Stimulated activated CD8-positive, alpha-beta memory T cell treated with anti-CD3 and anti-CD28 coated beads, Interleukin-15, amount 100 ng/mL, for 1 hour (primary cell): Measurements from ENCODE around the gene CARD11.
"Not testable (repeated sequence)": the region's sequence is repeated elsewhere in the genome, so short reads cannot be mapped to it uniquely, and the experiment has no call there.

ENCODE experiments used
- DNase-seq: peaks from one replicate; pipeline ENCODE4 v3.0.0-alpha.2; 2020; ENCODE audit warnings: low read depth

CARD11 gene

DNA sequence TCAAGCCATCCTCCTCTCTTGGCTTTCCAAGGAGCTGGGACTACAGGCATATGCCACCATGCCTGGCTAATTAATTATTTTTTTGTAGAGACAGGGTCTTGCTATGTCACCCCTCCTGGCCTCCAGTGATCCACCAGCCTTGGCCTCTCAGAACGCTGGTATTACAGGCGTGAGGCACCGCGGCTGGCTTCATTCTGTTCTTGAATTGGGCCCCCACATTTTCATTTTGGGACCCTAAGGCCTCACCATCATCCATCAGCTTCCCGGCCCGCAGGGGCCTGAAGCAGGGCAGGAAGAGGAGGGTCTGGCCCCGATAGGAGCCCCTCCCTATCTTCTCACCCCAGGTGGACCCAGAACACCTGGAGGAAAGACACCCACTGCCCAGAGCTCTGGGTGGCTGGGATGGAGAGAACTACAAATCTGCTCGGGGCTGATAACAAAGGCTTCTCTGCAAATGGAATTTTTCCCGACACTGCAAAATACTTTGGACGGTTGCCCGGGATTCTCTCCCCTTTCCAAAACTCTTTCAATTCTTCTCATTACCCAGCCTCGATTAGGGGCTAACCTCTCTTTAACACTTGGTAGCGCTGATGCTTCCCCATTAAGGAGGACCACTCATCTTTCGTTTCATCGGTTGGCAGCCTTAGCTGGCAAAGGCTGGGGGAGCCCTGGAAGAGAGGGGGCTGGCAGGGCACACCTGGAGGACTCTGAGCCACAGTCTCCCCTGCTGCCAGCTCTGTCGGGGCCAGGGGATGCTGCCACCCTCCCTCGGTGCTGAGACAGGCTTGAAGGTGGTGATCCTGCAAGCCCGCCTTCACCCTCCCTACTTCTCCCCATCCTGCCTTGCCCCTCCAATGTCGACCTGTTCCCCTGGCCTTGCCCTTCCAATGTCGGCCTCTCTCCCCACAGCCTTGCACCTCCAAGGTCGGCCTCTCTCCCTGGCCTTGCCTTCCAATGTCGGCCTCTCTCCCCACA, 118.5 kb downstream of the CARD11 start:
- no peak for DNase-seq

DNA sequence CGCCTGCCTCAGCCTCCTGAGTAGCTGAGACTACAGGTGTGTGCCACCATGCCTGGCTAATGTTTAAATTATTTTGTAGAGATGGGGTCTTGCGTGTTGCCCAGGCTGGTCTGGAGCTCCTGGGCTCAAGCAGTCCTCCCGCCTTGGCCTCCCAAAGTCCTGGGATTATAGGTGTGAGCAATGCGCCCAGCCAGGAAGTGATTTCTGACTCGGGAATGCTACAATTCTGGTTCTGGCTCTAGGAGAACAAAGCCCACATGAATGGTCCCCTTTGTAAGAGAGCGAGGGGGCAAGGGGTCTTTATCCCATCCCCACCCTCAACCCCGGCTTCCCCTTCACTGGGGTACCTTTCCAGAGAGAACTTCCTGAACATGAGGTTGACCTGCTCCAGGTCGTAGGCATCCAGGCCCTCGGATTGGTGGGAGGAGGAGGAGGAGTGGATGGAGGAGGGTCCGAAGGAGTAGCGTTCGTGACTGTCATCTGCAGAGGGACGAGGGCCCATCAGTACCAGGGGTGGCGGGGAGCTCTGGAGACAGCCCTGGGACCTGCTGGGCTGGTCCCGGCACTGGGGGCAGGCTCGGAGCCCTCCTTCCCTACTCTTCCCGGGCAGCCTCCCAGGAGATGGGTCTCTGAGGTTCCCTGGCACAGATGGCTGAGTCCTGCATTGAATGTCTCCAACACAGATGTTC, 119.6 kb downstream of the CARD11 start:
- DNase-seq = no peak

DNA sequence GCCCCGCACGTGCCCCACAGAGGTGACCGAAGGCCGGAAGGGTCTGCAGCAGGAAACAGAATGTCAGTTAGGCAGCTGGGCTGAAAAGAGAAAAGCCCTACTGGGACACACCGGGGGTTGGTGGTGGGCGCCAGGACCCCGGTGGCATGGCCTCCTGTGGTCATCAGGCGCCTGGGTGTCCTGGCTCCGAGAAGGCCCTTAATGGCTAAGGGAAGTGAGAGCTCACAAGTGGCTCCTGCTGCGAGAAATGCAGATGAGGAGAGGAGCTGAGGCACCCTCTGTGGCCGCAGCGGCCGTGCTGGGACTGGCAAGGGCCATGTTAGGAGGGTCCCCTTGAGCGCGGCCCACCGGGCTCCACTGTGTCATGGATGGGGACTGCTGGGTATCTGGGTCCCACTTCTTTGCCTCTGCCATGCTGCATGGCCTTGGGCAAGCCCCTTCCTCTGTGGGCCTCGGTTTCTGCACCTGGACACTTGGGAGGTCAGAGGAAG, 120.3 kb downstream of the CARD11 start:
- DNase-seq = no peak

DNA sequence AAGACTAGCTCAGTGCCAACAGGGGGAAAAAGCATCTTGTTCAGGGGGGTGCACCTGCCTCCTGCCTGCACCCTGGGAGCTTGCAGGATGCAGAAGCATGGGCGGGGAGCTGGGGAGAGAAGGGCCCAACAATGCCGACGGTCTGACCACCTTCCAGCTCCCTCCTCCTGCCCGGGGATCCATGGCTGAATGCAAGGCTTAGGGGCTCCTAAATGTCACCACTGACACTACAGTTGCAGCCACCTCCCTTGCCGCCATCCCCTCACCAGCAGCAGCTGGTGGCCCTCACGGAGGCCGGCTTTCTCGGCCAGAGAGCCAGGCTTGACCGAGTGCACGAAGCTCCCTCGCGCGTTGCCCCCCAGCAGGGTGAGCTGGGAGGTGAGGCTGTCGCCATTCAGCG, 120.8 kb downstream of the CARD11 start:
- no peak for DNase-seq

DNA sequence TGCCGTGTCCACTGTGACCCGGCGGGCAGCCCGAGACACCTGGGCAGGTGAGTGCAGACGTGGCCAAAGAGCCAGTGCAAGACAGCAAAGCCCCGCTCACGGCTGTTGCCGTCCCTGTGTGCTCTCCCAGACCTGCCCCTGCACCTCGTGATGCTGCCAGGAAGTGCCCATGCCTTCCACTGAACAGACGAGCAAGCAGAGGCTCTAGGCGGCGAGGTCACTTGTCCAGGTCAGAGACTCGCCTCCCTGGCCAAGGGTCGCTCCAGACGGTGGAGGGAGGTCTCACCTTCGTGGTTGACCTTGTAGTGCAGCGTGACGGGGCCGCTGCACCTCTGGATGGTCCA, 121.3 kb downstream of the CARD11 start:
- no peak for DNase-seq

DNA sequence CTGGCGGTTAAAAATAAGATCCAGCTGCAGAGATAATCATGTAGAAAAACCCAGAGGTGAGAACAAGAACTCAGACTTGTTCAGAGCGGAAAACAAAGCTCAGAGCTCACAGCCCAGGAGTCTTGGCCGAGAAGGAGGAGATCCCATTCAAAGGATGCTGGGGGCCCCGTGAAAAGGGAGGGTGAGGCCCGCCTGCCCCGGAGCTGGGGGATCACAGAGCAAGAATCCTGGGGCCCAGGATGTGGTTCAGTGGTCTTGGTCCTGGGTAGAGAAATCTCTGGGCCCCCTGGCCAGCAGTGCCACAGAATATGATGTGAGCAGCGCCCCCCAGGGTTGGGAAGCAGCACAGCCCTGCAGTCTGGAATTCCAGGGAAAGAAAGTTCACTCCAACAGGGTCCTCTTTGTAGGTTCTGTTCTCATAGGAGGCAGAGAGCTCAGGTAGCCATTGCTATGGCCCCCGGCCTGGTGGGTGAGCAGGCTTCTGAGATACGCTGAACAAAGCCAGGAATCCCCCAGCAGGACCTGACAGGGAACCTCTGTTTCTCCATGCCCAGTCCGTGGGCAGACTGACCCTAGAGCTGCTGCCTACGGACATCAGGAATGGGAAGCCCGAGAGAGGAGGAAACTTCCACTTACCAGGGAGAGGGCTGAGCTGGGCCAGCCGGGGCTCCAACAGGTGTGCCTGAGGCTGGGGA, 121.9 kb downstream of the CARD11 start:
- no peak for DNase-seq

DNA sequence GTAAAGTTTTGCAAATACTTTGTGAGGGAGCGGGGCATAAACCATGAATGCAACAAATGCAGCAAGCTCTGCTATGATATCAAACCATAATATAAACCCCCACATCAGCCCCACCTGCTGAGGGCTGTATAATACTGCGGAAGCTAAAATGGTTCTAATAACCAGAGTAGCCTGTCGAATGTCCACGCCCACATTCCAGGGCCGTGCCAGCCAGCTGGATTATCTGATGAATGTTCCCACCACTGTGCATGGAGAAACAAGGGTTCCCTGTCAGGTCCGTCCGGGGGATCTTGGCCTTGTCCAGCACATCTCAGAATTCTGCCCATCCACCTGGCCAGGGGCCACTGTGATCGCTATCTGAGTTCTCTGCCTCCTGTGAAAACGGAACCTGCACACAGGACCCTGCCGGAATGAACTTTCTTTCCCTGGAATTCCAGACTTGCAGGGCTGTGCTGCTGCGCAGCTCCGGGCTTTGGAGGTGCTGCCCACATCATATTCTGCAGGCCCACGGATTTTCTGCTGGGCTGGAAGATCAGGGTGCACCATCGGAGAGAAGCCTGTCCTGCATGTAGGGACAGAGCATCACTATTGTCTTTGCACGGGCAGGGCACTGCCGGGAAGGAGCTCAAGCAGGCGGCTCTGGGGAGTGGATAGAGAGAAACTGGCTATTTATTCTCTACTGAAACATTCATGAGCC, 122.6 kb downstream of the CARD11 start:
- no peak for DNase-seq

DNA sequence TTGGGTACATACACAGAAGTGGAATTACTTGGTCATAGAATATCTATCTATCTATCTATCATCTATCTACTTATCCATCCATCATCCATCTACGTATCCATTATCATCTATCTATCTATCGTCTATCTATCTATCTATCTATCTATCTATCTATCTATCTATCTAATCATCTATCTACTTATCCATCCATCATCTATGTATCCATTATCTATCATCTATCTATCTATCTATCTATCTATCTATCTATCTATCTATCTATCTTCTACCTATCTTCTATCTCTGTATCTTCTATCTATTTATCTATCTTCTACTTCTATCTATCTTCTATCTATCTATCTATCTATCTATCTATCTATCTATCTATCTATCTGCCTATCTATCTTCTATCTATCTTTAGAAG, 123.2 kb downstream of the CARD11 start:
- not testable (repeated sequence) for DNase-seq

DNA sequence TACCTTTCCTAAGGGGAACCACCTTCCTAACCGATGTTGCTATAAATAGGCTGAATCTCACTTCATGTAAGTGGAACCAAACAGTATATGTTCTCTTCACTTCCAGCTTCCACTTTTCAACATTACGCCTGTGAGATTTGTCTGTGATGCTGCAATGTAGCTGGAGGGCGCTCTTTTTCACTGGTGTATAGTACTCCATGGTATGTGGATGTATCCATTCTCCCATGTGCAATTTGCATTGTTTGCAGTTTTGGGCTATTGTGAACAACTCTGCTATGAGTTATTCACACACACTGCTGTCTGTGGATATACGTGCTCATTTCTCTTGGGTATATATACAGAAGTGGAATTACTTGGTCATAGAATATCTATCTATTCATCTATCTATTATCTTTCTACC, 123.6 kb downstream of the CARD11 start:
- DNase-seq = no peak

DNA sequence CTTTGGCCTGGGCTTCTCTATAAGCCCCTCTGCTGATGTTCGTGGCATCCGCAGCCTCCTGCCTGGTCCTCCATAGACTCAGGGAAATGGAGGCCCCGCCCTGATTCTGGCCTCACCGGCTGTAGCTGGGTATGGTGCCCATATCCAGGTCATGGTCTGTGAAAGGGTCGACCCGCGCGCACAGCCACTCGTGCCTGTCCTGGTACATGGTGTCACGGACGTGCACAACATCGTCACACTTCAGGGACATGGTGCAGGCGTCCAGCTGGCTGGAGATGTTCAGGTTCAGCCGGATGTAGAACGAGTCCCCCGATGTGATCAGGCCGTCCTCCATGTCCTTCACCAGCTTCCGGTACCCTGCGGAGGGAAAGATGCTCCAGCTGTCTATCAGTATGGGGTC, 124.4 kb downstream of the CARD11 start:
- no peak for DNase-seq

DNA sequence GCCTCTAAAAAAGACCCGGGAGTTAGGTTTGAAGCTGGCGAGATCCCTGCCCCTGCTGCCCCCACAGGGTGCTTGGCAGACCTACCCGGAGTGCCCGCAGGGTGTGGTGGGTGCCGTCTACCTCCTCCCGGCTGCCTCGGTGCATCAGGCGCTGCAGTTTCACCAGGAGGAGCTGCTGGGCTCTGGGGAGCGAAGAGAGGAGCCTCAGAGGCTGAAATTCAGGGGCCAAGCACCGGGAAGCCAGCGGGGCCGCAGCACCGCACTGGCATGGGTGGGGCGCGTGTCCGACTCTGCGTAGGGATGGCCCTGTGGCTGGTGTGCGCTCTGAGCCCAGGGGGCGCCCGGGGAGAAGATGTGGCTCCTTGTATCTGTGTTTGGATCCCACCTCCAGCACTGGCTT, 125.3 kb downstream of the CARD11 start:
- DNase-seq = no peak

DNA sequence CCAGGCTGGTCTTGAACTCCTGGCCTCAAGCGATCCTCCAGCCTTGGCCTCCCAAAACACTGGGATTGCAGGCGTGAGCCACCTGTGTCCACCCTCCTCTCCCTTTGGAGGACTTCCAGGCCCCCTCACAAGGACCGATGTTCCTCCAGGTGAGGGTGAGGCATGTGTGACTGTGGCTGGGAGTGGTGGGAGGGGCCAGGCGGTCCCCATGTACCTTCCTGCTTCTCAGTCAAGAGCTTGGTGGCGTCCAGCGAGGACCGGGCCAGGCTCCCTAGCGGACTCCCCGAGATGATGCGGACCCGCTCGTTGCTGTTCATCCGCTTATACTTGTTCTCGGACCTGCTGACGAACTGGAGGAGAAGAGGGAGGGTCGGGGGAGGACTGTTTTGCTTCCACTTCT, 128.6 kb downstream of the CARD11 start:
- DNase-seq = no peak

DNA sequence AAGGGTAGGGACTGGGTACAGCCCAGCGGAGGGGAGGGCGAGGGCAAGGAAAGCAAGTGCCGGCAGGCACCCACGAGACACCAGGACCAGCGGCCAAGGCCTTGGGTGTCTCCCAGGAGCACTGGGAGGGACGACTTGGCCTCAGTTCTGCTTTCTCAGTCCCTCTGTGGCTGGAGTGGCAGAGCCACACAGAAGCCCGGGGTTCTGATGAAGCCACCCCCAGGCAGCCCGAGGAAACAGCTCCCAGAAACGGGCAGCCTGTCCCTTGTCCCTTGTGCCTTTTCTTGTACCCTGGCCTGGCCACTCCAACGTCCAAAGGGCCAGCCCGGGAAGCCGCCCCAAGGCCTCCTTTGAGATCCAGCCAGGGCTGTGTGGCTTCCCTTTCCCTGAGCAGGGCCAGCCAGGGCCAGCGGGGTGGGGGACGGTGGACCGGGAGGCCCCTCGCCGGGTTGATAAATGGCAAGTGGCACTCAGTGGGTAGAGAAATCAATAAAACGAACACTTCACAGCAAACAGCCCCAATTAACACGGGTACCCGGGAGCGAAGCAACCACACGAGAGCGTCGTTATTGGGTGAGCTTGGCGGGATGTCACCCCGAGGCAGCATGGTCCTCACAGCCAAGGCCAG, 129.8 kb downstream of the CARD11 start:
- no peak for DNase-seq

DNA sequence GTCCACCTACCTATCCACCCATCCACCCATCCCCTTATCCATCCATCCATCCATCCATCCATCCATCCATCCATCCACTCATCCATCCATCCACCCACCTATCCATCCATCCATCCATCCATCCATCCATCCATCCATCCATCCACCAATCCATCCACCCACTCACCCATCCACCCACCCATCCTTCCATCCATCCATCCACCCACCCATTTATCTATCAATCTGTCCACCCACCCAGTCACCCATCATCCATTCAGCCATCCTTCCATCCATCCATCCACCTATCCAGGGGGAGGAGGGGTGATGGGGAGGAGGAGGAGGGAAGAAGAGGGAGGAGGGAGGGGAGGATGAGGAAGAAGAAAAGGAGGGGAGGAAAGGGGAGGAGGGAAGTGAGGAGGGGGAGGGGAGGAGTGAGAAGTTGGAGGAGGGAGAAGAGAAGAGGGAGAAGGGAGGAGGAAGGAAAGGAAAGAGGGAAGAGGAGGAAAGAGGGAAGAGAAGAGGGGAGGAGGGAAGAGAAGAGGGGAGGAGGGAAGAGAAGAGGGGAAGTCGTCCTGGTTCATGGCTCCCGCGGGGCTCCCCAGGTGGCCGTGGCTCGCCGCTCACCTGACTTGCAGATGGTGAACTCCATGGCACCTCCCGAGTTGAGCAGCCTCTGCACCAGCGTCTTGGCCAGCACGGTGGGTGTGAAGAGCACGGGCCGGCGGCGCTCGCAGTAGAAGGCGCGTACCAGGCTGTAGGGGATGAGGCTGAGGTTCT, 130.8 kb downstream of the CARD11 start:
- no peak for DNase-seq

DNA sequence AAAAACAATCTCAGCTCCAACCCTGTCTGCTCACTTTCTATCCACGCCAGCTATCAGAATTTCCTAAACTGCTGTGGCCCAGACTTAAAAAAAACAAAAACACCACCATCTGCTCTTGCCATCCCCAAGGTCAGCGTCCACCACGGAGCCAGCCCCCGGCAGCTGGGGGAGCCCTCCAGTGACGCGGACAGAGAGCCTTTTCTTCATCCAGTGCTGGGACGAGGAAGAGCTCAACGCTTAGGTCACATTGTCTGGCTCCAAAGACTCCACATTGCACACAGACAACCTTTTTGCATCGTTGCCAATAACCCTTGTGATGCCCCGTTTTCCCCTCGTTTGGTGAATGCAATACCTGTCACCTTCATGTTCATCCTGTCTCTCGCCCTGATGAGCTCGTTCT, 132.2 kb downstream of the CARD11 start:
- no peak for DNase-seq

DNA sequence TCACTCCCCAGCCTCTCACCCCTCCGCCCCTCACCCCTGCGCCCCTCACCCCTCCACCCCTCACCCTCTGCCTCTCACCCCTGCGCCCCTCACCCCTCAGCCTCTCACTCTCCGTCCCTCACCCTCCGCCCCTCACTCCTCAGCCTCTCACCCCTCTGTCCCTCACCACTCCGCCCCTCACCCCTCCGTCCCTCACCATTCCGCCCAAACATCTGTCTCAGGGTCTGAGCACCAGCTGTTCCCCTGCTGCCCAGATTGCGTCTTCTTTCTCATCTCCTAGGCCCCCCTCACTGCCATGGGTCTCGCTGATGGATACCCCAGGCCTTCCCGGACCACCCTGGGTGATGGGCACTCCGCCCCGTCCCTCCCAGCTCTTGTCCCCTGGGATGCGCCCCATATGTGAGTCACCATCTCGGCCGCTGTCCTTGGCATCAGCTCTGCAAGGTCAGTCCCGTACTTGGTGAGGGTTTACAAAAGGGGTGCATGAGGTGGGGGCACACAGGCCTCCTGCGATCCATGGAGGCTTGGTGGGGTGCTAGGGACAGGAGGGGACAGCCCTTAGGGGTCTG, 134.1 kb downstream of the CARD11 start:
- no peak for DNase-seq

DNA sequence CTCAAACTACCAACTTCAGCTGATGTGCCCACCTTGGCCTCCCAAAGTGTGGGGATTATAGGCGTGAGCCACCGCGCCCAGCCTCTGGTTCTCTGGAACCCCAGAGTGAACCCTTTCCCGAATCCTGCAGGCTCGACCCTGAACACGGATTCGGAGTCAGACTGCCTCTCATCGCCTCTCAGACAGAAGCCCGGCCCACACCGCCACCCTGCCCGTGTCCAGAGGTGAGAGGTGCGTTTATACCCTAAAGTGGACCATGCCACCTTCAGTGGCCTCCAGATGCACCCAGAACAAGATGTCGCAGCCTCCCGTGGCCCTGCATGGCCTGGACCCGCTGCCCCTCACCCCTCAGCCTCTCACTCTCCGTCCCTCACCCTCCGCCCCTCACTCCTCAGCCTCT, 134.6 kb downstream of the CARD11 start:
- DNase-seq = no peak

DNA sequence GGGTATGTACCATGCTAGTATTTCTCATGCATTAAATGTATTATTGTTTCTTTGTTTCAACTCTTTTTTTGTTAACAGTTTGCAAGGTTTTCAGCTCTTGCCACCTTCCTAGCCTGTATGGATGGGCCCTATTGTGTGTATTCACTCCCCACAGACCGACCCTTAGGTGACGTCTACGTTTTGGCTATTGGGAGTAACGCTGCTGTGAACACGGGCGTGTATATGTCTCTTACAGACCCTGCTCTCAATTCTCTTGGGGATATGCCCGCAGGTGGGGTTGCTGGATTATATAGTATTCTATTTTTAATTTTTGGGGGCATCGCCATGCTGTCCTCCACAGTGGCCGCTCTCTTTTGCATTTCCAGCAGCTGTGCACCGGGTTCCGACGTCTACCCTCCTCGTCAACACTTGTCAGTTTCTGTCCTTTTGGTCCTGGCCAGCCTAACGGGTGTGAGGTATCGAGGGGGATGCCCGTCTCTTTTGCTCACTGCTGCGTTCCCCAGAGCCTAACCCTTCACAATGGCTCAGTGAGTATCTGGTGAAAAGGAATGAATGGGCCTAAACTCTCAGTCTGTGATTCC, 135.5 kb downstream of the CARD11 start:
- no peak for DNase-seq

DNA sequence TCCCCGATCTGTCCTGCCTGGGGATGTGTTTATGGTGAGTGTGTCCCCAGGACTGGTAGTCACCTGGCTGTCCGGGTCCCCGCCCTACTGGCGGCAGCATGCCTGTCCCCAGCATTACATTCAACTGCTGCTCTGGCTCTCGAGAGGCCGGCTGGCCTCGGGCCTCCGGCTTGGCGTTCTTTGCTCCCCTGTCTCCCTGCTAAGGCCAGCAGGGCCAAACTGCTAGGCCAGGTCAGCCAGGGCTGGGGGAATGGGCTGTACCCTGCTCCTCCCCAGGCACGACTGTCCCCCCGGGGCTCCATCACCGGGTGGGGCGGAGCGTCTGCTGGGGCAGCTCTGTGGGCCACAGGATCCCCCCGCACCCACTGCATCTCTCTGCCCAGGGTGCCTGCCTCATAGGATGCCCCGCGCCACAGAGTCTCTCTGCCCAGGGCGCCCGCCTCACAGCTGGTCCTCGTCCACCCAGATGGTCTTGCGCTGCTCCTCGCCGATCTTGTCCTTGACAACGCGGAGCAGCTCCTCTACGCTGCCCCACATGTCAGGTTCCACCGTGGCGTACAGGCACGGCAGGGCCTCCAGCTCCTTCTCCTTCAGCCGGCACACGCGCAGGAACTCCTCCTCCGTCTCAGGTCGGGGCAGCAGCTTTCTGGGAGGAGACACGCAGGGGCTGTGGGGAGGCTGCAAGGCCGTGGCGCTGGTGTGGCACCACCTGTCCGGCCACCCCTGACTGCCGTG, 137.3 kb downstream of the CARD11 start:
- no peak for DNase-seq
